ENCODE data around the gene KRT71.
"Not testable (repeated sequence)": the region's sequence is repeated elsewhere in the genome, so short reads cannot be mapped to it uniquely, and the experiment has no call there.

The KRT71 gene

GRCh38 chr12:52519826-52520662 lies 32.9 kb downstream of the KRT71 start, which contains the start of gene KRT5:
KRT5 (minus strand) TSS chr12:52520394; CDS start chr12:52520296, 98 bp downstream.
- DNase-seq: no peak

GRCh38 chr12:52519387-52519703 lies 33.6 kb downstream of the KRT71 start:
- no peak for DNase-seq

GRCh38 chr12:52518574-52519386 lies 34.2 kb downstream of the KRT71 start:
- DNase-seq: no peak

- no peak for DNase-seq
Observed at GRCh38 chr12:52517888-52518287, 35.1 kb downstream of the KRT71 start.

- DNase-seq: no peak
Observed at GRCh38 chr12:52517005-52517835, 35.7 kb downstream of the KRT71 start.

- no peak for DNase-seq
Observed at GRCh38 chr12:52515927-52516831, 36.8 kb downstream of the KRT71 start.

GRCh38 chr12:52515319-52515646 lies 37.7 kb downstream of the KRT71 start:
- no peak for DNase-seq

- DNase-seq: no peak
Observed at GRCh38 chr12:52514471-52515318, 38.2 kb downstream of the KRT71 start.

- DNase-seq: no peak
Observed at GRCh38 chr12:52513736-52514135, 39.2 kb downstream of the KRT71 start.

- no peak for DNase-seq
Observed at GRCh38 chr12:52508211-52508610, 44.7 kb downstream of the KRT71 start.

- DNase-seq: peak; percentile 25 to 28
Observed at GRCh38 chr12:52506858-52507715, 45.9 kb downstream of the KRT71 start.

- DNase-seq: no peak
Observed at GRCh38 chr12:52502877-52503276, 50.1 kb downstream of the KRT71 start.

- no peak for DNase-seq
Observed at GRCh38 chr12:52501490-52501889, 51.5 kb downstream of the KRT71 start.

GRCh38 chr12:52500574-52500973 lies 52.4 kb downstream of the KRT71 start:
- not testable (repeated sequence) for DNase-seq

- no peak for DNase-seq
Observed at GRCh38 chr12:52499806-52500560, 53.0 kb downstream of the KRT71 start.

GRCh38 chr12:52498946-52499345 lies 54.0 kb downstream of the KRT71 start:
- no peak for DNase-seq

- DNase-seq: no peak
Observed at GRCh38 chr12:52497975-52498374, 55.0 kb downstream of the KRT71 start.

GRCh38 chr12:52496590-52497071 lies 56.3 kb downstream of the KRT71 start:
- DNase-seq: no peak

- DNase-seq: no peak
Observed at GRCh38 chr12:52496054-52496453, 56.9 kb downstream of the KRT71 start.

Measured in inflammatory macrophage (primary cell).